Measurements from ENCODE around the gene KIF26B. TPM values are rescaled to one million over a fixed set of nuclear protein-coding genes. Genes with fewer than 3 reads are reported as not detected.
"Not testable (repeated sequence)": the region's sequence is repeated elsewhere in the genome, so short reads cannot be mapped to it uniquely, and the experiment has no call there.

The KIF26B gene
- total RNA-seq, 1 experiment from 2014 or later, result not detected

GRCh38 chr1:245128381-245129101 is 26.2 kb upstream of the KIF26B start:
- no peak for DNase-seq
- Histone ChIP-seq H3K4me3 (no peak overlapping the region), H3K9me3 (no peaks in the 10 kb centered on the region), H3K27me3 (no peaks in the 10 kb centered on the region), H3K36me3 (no peaks in the 10 kb centered on the region; the same call in 1 of the 2 replicates)

GRCh38 chr1:245129319-245130240 is 25.2 kb upstream of the KIF26B start:
- no peaks in the 10 kb centered on the region for H3K27me3 ChIP-seq
- H3K9me3 ChIP-seq, result no peaks in the 10 kb centered on the region
- no peaks in the 10 kb centered on the region; the same call in 1 of the 2 replicates for H3K36me3 ChIP-seq
- DNase-seq, result no peak
- no peak overlapping the region for H3K4me3 ChIP-seq

DNA sequence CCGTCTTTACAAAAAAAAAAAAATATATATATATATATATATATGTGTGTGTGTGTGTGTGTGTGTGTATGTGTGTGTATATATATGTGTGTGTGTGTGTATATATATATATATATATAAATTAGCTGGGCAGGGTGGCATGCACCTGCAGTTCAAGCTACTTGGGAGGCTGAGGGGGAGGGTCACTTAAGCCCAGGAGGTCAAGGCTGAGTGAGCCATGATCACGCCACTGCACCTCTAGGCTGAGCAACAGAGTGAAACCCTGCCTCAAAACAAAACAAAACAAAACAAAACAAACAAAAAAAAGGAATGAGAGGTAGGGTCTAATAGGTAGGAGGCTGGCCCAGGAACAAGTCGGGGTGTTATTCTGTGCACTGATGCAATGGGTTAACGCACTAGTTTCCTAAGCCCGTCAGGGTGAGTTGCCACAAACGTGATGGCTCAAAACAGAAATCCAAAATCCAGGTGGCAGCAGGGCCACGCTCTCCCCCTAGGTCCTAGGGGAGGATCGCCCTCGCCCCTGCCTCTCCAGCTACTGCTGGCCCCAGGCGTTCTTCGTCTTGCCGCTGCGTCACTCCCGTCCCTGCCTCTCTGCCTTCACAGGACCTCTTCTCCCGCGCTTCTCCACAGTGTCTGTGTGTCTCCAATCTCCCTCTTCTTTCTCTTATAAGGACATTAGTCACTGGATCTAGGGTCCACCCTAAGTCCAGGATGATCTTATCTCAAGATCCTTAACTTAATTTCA is 24.3 kb upstream of the KIF26B start:
- H3K9me3 ChIP-seq, H3K36me3 ChIP-seq, H3K4me3 ChIP-seq, H3K27me3 ChIP-seq, DNase-seq: not testable (repeated sequence)

DNA sequence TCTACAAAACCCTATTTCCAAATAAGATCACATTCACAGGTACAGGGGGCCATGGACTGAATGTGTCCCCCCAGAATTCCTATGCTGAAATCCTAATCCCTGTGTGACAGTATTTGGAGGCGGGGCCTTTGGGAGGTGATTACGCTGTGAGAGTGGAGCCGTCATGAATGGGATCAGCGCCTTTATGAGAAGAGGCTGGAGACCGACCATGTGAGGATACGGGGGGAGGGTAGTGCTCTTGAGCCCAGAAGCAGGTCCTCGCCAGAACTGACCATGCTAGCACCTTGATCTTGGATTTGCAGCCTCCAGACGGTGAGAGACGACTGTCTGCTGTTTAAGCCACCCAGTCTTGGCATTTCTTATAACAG is 23.8 kb upstream of the KIF26B start:
- no peaks in the 10 kb centered on the region for H3K9me3 ChIP-seq
- no peaks in the 10 kb centered on the region for H3K36me3 ChIP-seq
- no peak for DNase-seq
- H3K27me3 ChIP-seq, result no peaks in the 10 kb centered on the region
- no peak overlapping the region for H3K4me3 ChIP-seq

GRCh38 chr1:245132771-245133170 is 22.0 kb upstream of the KIF26B start:
- Histone ChIP-seq H3K36me3 (no peaks in the 10 kb centered on the region), H3K4me3 (no peak overlapping the region), H3K9me3 (peaks cover 2% of the 10 kb centered on the region; the same call in 1 of the 2 replicates), H3K27me3 (0 out of 2 replicates have a peak, but pooled peaks cover 3% of the 10 kb centered on the region)
- DNase-seq, result no peak

- Histone ChIP-seq H3K4me3 (no peak overlapping the region), H3K9me3 (peaks cover 2% of the 10 kb centered on the region; the same call in 1 of the 2 replicates), H3K27me3 (peaks cover 10% of the 10 kb centered on the region; the same call in 1 of the 2 replicates), H3K36me3 (no peaks in the 10 kb centered on the region)
- no peak for DNase-seq
These were observed 20.6 kb upstream of the KIF26B start for GRCh38 chr1:245133995-245134715.

DNA sequence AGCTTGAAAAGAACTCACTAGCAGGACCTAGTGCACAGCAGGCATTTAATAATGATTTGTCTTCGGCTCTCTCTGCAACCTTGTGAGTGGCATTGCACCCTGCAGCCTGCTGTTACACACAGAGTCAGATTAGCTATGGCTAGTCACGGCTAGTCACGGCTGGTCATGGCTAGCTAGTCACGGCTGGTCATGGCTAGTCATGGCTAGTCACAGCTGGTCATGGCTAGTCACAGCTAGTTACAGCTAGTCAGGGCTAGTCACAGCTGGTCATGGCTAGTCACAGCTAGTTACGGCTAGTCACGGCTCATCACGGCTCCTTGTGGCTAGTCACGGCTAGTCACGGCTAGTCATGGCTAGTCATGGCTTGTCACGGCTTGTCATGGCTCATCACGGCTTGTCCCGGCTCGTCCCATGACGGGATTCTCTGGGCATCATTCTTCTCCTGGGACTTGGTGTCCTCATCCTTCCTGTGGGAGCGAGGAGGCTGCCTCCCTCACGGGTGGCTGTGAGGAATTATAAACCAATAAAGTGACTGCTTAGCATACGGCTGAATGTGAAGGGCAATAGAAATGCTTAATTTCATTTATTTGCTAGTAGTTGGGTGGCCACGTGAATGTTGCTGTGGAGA is 12.5 kb upstream of the KIF26B start:
- Histone ChIP-seq H3K4me3 (no peak overlapping the region), H3K9me3 (no peaks in the 10 kb centered on the region), H3K36me3 (no peaks in the 10 kb centered on the region), H3K27me3 (peaks cover 11% of the 10 kb centered on the region)
- DNase-seq, result no peak

DNA sequence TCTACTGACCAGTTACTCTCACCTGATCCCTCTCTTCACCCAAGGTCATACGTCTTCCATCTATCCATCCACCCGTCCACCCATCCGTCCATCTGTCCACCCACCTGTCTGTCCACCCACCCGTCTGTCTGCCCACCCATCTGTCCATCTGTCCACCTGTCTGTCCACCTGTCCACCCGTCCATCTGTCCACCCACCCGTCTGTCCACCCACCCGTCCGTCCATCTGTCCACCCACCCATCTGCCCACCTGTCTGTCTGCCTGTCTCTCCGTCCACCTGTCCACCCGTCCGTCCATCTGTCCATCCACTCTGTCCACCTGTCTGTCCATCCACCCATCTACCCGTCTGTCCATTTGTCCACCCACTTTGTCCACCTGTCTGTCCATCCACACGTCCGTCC is 11.8 kb upstream of the KIF26B start:
- H3K27me3 ChIP-seq, result peaks cover 8% of the 10 kb centered on the region

DNA sequence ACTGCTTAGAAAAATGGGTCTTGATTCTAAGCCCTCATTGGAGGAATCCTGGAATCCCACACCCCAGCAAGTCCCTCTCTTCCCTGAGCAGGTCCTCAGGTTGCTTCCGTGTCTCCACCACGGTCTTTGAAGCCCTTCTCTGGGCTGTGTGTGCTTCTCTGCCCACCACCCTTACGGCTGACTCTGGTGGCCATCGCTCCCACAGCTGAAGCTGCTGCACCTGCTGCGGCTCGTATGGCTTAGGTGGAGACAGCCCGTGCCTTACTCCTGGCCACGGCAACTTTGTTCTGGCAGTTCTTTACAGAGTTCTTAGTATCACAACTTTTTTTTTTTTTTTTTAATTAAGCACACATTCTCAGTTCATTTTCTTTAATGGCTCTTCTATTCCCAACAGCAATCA is 10.9 kb upstream of the KIF26B start:
- Histone ChIP-seq H3K9me3 (no peaks in the 10 kb centered on the region), H3K27me3 (peaks cover 4% of the 10 kb centered on the region), H3K36me3 (no peaks in the 10 kb centered on the region), H3K4me3 (no peak overlapping the region)
- no peak for DNase-seq

More for the DNA sequence above, 11.8 kb upstream of the KIF26B start:
- no peak for DNase-seq
- Histone ChIP-seq H3K9me3 (no peaks in the 10 kb centered on the region), H3K36me3 (no peaks in the 10 kb centered on the region), H3K4me3 (no peak overlapping the region)

GRCh38 chr1:245148069-245148468 is 6.7 kb upstream of the KIF26B start:
- Histone ChIP-seq H3K4me3 (no peak overlapping the region), H3K9me3 (no peaks in the 10 kb centered on the region), H3K36me3 (no peaks in the 10 kb centered on the region), H3K27me3 (peaks cover 12% of the 10 kb centered on the region)
- DNase-seq, result no peak

DNA sequence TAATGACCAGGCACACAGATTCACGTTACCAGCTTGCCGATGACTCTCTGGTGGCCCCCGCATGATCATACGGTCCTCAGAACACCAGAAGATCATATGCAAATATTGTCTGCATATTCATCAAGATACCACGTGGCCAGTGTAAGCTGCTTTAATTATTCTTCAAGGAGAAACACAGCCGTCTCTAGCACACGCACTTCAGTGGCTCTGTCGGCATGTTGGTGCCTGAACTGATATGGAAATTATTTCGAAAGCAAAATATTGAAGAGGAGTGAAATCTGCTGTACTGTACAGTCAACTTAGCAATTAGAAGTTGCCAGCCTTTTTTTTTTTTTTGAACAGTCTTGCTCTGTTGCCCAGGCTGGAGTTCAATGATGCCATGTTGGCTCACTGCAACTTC is 5.9 kb upstream of the KIF26B start:
- no peak overlapping the region for H3K4me3 ChIP-seq
- no peaks in the 10 kb centered on the region for H3K9me3 ChIP-seq
- peaks cover 20% of the 10 kb centered on the region for H3K27me3 ChIP-seq
- no peaks in the 10 kb centered on the region for H3K36me3 ChIP-seq
- no peak for DNase-seq

- Histone ChIP-seq H3K4me3 (peak overlapping the region; percentile 49), H3K27me3 (peaks cover 60% of the 10 kb centered on the region), H3K36me3 (no peaks in the 10 kb centered on the region), H3K9me3 (no peaks in the 10 kb centered on the region)
- peak; percentile 38 for DNase-seq
These were observed 1.7 kb upstream of the KIF26B start for GRCh38 chr1:245153081-245153551.

DNA sequence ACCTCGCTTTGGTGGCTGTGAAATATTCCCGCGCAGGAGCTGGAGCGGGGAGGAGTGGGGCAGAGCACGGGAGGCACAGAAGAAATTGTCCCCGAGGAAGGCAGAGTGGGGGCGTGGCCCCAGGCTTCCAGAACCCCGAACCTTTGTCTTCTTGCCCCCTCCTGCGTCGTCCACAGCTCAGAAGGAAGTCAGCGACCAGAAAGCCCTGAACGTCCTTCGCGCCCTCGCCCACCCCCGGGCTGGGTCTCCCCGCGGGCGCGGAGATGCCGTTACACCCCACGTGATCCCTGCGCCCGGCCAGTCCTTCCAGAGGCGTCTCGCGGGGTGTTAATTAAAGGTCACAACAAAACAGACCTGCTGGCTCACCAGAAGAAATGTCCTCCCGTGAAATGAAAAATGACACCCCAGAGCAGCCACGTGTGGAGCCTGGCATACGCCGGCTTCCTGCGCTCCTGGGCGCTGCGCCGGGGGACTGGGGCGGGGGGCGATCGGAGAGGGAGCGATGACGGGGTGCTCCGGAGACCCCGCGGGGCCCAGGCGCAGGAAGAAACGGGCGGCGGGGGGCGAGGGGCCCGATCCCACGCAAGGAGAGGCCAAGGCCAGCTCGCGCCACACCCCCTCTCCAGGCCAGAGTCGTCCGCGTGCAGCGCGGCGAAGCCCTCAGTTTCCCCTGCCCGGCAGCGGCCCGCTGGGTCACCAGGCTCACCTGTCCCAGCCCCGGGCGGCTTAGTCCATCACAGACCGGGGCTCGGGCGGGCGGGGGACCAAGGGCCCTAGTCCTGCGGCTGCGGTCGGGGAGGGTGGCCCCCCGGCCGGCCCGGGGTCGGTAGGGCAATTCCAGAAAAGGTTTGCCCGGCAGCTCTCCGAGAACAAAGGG is 995 bp upstream of the KIF26B start:
- Histone ChIP-seq H3K36me3 (no peaks in the 10 kb centered on the region), H3K9me3 (no peaks in the 10 kb centered on the region), H3K27me3 (peaks cover 67% of the 10 kb centered on the region), H3K4me3 (peak overlapping the region; percentile 49)
- no peak for DNase-seq

GRCh38 chr1:245155272-245156040 is 671 bp downstream of the KIF26B start:
- no peak for DNase-seq
- Histone ChIP-seq H3K36me3 (no peaks in the 10 kb centered on the region), H3K9me3 (no peaks in the 10 kb centered on the region), H3K4me3 (peak overlapping the region; percentile 49), H3K27me3 (peaks cover 69% of the 10 kb centered on the region)
